DMS53 (cell line): ENCODE results near the gene COPZ2.
"Not testable (repeated sequence)": the region's sequence is repeated elsewhere in the genome, so short reads cannot be mapped to it uniquely, and the experiment has no call there.

Experiments
- DNase-seq: peaks from one replicate; lab custom pipeline; 2025; lab: John Stamatoyannopoulos, UW

Gene COPZ2

DNA sequence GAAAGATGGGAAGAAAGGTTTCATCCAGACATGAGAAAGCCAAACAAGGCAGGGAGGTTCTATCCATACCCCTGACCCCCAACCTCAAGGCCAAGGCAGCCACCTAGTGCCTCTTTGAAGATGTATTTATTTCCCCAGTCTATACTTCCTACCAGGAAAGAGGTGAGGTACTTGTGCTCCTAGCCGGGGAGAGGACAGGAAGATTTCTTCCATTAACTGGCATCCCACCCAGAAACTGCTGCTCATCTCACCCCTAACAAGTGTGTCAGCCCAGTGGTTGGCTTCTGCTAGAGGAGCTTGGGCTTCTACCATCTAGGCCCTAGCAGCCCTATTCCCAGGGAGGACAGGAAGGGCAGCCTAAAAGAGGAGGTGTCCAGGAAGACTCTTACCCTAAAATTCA, 8.9 kb downstream of the COPZ2 start:
- no peak for DNase-seq

GRCh38 chr17:48027322-48027981, 10.1 kb downstream of the COPZ2 start:
- DNase-seq = peak; percentile 58

DNA sequence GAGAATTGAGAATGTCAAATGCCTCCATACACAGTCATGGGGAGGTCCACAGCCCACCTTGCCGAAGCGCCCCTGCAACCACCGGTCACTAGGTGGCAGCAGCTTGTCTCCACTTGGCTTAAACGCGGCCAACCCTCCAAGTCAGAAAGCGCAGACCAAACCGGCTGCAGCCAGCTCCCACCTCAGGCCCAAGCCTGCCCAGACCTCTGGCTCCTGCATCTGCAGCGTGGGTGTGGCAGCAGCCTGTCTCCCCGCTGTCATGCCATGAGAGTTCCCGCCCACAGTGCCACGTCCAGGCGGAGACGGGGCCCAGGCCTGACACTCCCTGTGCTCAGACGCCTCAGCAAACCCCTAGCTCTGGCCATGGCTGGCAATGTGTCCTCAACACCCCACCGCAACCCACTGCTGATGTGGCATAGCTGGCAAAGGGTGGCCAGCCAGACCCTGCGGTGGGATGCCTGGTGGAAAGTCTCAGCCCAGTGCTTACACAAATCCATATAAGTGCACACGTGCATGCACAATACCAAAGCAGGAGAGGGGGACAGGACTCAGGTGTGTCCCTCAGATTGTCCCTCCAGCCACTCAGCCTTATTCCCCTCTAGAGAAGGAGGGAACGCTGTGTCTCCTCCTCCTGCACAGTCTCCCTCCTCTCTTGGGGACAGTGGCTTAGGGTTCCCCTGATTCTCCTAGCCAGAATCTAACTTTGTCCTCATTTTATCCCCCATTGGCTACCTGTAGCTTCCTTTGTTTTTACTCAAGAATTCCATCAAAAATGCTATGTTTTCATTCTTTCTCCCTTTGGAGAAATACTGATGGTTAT, 10.9 kb downstream of the COPZ2 start:
- DNase-seq = peak; percentile 98

DNA sequence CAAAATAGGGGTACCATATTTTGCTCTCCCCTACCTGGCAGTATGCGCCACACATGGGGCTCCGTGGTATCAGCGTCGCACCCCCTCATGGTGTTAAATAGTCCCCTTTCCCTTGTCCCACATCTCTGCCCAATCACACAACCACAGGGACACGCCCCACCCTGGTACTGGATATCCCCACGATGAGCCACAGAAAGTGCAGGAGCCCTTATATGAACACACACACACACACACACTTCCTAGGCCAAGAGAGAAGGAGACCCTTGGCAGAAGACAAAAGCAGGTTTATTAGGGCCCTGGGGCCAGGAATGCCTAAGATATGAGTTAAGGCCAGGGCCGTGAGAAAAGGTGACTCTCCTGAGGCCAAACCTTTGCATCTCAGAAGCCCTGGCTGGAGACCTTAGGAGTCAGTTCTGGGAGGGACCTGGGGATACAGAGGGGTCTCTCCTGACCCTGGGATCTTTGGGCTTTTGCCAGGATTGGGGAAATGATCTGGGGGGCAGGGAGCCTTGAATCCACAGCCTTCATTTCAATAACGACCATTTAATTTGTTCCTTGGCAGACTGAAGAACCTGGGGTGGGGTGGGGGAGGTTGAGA, 11.6 kb downstream of the COPZ2 start:
- DNase-seq = peak; percentile 62

DNA sequence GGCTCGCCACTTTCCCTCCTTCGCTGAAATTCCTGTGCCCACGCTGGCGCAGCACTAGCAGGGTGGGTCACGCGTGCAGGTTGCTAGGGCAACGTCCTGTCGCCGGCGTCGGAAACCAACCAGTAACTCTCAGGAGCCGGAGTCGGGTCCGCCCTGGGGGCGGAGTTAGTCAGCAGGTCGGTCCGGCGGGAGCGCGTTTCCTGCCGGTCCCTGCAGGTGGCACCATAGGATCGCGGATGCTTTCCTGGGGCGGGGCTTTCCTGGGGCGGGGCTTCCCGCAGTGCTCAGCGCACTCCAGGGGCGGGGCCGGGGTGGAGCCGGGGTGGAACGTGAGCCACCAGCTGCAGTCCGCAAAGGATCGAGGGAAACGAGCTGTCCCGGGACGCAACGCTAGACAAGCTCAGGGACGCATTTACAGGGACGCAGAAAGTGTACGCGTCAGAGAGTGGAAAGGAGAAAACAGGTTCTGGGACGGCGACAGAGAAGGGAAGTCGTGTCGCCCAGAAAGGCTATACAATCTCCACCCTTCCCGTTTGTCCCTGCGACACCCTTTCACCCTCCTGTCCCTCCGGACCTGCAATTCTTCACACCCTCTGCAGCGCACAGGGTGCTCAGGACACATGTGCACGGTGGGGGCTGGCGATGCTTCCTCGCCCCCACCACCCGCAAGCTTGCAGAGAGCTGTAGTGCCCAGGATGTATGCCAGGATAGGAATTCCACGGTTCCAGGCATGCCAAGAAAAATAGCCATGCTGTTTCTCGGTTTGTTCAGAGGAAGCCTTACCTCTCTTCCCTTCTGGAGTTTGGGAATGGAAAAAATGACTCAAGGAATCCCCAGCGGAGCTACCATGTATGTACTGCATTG, 12.3 kb downstream of the COPZ2 start:
- DNase-seq = peak; percentile 99

GRCh38 chr17:48024149-48025039, 13.2 kb downstream of the COPZ2 start:
- peak; percentile 89 for DNase-seq

DNA sequence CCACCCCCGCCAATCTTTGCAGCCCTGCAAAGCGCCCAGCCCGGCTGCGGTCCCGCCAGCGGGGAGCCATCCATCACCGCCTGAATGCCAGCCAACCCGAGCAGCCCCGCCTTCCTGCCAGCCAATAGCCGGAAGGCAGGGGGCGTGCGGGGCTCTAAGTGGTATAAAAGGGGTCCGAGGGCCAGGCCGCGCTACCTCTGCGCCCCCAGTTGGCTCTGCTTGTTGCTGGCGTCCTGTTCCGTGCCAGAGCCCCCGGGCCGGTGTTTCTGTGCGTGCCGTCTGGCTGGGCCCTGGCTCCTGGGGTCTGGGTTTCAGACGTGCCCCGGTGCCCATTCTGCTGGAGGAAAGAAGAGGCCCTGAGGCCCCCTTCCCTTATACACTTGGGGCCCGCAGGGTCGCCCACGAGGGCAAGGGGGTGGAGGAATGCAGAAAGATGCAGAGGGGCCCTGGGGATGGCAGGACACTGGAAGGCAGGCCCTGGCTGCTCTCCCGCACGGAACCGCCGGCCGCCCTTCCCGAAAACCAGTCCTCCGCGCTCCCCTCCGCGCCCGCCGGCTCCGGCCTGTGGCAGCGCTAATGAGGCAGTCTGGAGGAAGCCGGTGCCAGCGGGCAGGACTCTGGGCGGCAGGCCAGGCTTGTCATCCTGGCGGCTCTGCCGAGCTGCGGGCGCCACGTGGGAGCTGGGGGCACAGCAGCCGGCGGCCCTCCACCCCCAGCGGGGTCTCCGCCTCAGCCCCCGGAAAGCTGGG, 14.0 kb downstream of the COPZ2 start:
- DNase-seq = peak; percentile 95

- peak; percentile 32 for DNase-seq
Measured at GRCh38 chr17:48022901-48023300, 14.7 kb downstream of the COPZ2 start.

GRCh38 chr17:48021934-48022333, 15.7 kb downstream of the COPZ2 start:
- no peak for DNase-seq

- DNase-seq = not testable (repeated sequence)
Measured at GRCh38 chr17:48017817-48018158, 19.8 kb downstream of the COPZ2 start.

- DNase-seq = no peak
Measured at GRCh38 chr17:48016112-48016511, 21.5 kb downstream of the COPZ2 start.

- DNase-seq = peak; percentile 49
Measured at GRCh38 chr17:48014595-48015111, 22.9 kb downstream of the COPZ2 start.

- no peak for DNase-seq
Measured at GRCh38 chr17:48013876-48014594, 23.6 kb downstream of the COPZ2 start.

DNA sequence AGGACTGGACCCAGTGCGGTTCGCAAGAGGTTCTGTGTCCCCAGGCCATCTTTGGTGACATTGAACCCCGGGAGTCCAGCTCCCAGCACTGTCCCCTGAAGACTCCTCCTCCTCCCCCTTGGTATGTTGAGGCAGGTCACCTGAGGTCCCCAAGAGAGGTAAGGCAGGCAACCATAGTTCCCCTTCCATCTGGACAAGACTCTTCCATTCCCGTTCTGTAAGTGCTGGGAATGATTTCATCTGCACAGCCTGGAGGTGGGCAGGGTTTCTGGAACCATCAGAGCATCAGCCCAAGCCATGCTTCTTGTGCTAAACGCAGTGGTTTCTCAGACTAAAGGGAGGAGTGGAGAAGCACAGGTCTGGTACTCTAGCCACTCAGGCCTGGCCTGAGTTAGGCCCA, 24.9 kb downstream of the COPZ2 start:
- peak; percentile 46 for DNase-seq

DNA sequence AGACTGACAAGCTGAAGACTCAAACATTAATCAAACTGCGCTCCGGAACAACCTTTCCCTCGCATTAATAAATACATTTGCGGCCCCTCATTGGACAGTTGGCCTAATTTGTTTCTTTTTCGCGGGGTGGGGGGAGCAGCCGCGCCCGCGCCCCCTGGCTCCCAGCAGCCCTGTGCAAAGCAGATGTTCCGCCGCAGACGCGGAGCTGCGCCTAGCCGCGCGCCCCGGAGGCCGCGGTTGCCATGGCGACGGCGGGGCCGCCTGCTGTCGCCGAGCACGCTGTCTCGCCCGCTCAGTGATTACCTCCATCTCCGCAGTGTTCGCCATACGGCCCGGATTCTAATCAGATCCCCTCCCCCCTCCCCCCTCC, 25.5 kb downstream of the COPZ2 start:
- DNase-seq = peak; percentile 90

GRCh38 chr17:48011405-48012150, 26.0 kb downstream of the COPZ2 start:
- peak; percentile 88 for DNase-seq

DNA sequence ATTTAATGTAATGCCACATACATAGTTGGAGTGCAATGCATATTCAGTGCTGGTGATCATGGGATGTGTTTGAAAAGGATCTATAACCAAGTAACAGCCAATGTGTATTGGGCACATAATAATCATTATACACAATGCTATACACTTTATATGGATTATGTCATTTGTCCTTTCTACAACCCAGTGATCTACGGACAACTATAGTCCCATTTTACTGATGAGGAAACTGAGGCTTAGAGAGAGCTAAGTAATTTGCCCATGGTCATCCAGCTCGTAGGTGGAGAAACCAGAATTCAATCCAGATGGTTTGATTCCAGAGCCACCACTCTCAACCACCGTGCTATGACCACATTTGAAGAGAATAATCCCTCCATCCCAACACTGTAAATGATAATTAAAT, 27.4 kb downstream of the COPZ2 start:
- no peak for DNase-seq

GRCh38 chr17:48006936-48007709, 30.5 kb downstream of the COPZ2 start:
- DNase-seq = no peak
